Measurements from ENCODE around the gene CARD6.
"Not testable (repeated sequence)": the region's sequence is repeated elsewhere in the genome, so short reads cannot be mapped to it uniquely, and the experiment has no call there.

CARD6 gene, protein sequence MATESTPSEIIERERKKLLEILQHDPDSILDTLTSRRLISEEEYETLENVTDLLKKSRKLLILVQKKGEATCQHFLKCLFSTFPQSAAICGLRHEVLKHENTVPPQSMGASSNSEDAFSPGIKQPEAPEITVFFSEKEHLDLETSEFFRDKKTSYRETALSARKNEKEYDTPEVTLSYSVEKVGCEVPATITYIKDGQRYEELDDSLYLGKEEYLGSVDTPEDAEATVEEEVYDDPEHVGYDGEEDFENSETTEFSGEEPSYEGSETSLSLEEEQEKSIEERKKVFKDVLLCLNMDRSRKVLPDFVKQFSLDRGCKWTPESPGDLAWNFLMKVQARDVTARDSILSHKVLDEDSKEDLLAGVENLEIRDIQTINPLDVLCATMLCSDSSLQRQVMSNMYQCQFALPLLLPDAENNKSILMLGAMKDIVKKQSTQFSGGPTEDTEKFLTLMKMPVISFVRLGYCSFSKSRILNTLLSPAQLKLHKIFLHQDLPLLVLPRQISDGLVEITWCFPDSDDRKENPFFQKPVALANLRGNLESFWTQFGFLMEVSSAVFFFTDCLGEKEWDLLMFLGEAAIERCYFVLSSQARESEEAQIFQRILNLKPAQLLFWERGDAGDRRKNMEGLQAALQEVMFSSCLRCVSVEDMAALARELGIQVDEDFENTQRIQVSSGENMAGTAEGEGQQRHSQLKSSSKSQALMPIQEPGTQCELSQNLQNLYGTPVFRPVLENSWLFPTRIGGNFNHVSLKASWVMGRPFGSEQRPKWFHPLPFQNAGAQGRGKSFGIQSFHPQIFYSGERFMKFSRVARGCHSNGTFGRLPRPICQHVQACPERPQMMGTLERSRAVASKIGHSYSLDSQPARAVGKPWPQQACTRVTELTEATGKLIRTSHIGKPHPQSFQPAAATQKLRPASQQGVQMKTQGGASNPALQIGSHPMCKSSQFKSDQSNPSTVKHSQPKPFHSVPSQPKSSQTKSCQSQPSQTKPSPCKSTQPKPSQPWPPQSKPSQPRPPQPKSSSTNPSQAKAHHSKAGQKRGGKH

DNA sequence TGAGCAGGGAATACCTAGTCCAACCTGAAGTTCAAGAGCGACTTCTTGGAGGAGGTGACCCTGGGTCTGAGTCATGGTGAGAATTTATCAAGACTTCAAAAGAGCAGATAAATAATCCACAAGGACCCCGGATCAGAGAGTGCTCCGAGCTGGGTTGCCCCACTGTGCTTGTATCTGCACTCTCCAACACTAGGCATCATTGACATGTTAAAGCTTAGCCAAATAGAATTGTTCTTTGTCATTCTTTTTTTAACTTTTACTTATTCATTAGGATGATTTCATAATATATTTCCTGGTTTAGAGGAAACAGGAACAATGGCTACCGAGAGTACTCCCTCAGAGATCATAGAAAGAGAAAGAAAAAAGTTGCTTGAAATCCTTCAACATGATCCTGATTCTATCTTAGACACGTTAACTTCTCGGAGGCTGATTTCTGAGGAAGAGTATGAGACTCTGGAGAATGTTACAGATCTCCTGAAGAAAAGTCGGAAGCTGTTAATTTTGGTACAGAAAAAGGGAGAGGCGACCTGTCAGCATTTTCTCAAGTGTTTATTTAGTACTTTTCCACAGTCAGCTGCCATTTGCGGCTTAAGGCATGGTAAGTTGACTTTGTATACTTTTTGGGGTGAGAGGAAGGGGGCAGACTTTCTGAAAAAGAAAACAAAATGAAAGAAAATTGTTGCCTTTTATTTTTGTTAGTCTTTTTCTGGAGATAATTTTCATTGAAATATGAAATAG lies at the start of gene CARD6:
Gene CARD6 (plus strand): TSS at position 300 of the 738 bp plus-strand sequence. CDS start 16 bp downstream, at position 316.
- no peak for DNase-seq

DNA sequence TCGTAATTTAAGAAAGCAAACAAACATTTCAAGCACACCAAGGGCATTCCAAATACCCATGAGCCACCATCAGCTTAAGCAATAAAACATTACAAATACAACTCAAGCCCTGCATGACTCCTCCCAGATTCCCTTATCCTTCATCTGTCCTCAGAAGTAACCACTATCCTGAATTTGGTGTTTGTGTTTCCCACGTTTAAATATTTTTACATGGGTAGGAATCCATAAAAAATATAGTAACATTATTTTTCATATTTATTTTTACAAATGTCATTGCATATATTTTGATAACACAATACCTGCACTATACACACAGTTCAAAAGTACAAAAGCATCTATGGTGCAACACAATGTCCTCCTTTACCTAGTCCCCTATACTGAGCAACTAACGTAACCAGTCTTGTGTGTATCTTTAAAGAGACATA lies 49.4 kb upstream of the CARD6 start:
- no peak for DNase-seq

DNA sequence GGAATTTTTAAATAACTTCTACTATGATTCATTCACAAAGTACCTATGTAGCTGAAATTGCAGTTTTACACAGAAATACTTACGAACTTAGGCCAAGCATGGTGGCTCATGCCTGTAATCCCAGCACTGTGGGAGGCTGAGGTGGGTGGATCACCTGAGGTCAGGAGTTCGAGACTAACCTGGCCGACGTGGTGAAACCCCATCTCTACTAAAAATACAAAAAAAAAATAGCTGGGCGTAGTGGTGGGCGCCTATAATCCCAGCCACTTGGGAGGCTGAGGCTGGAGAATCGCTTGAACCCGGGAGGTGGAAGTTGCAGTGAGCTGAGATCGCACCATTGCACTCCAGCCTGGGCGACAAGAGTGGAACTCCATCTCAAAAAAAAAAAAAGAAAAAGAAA lies 48.5 kb upstream of the CARD6 start:
- DNase-seq: not testable (repeated sequence)

DNA sequence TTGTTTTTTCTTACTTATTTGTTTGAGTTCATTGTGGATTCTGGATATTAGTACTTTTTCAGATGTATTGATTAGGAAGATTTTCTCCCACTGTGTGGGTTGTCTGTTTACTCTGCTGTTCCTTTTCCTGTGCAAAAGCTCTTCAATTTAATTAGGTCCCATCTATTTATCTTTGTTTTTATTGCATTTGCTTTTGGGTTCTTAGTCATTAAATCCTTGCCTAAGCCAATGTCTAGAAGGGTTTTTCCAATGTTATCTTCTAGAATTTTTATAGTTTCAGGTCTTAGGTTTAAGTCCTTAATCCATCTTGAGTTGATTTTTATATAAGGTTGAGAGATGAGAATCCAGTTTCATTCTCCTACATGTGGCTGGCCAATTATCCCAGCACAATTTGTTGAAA lies 46.8 kb upstream of the CARD6 start:
- not testable (repeated sequence) for DNase-seq

DNA sequence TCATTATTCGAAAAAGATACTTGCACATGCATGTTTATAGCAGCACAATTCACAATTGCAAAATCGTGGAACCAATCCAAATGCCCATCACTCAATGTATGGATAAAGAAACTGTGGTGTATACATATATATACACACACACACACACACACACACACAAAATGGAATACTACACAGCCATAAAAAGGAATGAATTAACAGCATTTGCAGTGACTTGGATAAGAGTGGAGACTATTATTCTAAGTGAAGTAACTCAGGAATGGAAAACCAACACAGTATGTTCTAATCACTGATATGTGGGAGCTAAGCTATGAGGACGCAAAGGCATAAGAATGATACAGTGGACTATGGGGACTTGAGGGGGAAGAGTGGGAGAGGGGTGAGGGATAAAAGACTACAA lies 46.3 kb upstream of the CARD6 start:
- DNase-seq: not testable (repeated sequence)

DNA sequence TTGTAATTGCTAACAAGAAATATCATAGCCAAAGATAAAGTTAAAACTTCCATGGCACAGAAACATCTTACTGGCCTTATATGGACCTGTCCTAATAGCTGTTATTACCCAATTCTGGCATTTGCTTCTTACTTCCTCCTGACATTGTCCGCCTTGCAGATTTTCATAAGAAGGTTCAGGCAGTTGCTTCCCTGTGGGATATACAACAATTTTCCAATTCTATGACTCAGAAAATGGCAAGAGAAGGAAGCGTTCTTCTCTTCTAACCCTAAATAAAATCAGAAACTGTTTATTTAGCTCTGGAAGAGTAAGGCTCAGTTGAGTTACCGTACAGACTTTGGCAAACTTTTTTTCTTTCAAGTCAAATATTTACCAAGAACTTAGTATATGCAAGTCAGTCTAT lies 44.7 kb upstream of the CARD6 start:
- DNase-seq: no peak

DNA sequence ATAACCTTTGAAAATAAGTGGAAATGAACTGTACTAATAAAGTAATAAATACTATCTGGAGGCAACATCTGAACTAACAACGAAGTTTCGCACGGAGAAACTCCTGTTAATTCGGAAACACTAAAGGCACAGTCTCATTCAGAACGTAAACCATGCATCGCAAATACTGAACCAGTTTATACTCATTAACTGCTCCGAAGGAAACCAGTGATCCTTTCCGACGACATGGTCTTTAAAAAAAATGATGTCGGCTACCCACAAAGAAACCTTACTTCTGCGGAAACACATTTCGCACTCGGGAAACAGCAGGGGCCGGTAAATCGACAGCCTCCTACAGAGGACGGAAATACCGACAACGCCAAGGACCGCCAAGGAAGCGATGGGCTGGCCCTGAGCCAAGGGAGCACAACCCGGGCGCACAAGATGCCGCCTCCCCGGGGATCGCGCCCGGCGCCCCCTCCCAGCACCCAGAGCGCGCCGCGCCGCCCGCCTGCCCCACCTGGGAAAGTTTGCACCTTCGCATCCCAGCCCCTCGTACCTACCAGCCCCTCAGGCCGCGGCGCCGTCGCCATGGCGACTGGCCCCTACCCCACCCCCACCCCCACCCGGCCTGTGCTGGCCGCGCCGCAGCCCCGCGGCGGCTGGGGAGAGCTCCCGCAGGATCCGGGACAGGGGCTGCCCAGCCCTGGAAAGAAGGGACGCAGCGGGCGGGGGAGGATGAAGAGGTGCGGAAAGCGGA lies 43.7 kb upstream of the CARD6 start:
- peak; percentile 63 for DNase-seq

DNA sequence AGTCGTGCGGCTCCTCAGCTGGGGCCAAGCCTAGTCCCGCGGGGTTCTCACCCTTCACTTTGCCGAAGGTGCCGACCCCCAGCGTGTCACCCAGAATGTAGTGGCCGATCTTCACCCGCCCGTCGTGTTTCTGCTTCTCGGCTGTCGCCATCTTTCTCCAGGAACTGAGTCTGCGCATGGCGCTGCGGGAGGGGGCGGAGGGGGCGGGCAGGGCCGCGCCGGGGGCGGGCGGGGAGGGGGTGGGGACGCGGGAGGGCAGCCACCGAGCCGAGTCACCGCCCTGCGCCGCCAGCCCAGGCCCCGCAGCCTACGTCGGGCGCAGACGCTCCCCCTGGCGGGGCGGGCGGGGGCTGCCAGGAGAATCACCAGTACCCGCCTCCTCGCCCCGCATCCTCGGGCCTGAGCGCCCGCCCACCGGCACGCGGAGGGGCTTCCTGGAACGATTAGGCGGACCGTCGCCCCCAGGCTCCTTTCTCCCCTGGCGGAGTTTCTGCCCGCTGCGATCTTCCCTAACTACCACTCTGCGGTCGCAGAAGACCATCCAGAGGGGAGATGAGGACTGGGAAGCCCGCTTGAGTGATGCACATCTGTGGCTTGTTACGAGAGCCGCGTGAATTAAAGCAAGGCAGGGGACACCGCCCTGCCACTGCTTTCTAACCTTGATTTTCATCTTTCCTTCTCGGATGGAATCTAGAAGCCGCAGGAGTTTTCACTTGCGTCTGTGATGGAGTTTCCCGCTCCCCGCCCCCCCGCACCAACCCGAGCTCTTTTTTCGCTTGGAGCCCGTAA lies 43.0 kb upstream of the CARD6 start, which contains the start of gene PRKAA1:
Gene PRKAA1 (minus strand): TSS at position 363 of the 789 bp plus-strand sequence. CDS start 185 bp downstream, at position 178.
- DNase-seq: peak; percentile 90

DNA sequence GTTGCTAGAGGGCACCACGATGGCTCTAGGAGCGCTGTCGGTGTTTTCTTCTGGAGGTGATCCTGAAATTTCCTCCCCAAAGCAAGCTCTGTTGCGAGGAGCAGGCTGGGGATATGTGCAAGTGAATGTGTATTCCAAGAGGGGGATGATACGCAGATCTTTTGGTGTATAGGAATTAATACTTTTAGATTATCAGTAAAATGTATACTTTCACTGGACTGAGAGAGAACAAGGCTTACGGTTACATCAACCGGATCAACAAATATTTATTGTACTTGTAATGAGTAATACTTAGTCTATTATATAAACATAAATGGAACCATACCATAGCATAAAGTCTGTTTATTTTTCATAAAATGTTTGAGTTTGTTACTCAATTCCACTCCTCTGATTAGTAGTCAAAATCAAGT lies 42.4 kb upstream of the CARD6 start:
- no peak for DNase-seq

DNA sequence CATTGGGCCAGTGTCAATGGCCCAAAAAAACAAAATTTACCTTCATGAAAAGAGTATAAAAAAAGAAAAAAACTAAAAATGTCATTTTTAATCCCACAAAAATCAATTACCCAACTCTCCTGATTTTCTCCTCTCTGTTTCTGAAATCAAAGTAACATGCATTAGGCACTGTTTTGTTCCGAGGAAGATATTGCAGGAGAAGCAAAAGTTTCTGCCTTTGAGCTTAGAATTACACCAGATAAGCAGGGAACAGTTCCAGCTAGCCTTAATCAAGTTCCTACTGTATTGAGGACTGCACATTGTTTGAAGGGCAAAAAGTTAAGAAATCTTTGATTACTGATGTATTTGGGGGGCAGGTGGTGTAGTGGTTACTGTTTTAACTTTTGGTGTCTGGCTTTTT lies 41.9 kb upstream of the CARD6 start:
- DNase-seq: no peak

DNA sequence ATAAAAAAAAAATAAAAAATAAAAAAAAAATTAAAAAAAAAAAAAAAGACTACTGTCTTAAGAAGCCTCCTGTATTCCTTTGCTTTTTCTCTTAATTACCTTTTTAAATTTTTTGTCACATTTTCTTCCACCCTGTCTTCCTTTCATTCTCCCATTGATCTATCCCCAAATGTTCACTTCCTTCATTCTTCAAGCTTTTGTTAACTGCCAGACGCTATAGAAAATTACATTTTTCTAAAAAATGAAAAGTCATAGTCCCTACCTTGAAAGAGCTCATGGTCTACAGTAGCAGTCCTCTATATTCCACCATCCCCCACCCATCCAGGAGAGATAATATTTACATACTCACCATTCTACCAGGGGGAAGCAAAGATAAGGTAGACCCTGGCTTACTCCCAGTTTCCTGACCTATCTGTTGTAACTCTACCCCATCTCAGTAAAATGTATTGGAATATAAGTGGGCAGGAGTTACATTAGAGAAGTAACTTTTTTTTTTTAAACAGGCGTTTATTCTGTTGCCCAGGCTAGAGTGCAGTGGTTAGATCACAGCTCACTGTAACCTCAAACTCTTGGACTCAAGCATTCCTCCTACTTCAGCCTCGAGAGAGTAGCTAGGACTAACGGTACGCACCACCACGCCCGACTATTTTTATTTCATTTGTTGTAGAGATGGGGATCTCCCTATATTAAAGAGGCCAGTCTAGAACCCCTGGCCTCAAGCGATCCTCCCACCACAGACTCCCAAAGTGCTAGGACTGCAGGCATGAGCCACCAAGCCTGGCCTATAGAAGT lies 39.2 kb upstream of the CARD6 start:
- DNase-seq: no peak

DNA sequence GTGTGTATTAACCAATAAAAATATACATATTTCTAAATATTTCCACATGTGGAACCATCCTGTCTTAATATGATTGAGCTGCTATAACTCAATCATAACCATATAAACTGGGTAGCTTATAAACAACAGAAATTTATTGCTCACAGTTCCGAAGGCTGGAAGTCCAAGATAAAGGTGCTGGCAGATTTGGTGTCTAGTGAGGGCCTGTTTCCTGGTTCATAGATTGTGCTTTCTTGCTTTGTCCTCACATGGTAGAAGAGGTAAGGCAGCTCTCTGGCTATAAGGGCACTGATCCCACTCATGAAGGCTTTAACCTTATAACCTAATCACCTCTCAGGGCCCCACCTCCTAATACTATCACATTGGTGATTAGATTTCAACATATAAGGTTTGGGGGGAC lies 29.0 kb upstream of the CARD6 start:
- no peak for DNase-seq

DNA sequence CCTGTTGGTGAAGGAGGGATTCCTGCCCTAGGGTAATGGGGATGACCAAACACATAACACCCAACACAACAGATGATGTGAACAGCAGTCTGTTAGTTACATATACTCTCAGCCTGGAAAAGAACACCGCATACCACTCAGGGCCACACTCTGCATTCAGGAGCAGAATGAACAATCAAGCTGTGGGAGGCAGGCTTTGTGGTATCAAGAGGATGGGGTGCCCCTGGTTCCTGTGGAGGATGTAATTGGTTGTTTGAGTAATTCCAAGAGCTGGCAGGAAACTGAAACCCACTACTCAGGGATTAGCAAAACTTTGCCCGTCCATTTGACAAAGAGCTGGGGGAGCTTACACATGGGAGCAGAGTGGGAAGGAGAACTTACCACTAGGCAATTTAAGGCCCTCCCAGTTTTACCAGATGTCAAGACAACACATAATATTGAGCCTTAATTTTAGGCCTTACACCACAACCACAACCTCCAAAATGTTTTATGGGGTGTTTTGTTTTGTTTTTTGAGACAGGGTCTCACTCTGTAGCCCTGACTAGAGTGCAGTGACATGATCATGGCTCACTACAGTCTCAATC lies 27.4 kb upstream of the CARD6 start:
- DNase-seq: no peak

DNA sequence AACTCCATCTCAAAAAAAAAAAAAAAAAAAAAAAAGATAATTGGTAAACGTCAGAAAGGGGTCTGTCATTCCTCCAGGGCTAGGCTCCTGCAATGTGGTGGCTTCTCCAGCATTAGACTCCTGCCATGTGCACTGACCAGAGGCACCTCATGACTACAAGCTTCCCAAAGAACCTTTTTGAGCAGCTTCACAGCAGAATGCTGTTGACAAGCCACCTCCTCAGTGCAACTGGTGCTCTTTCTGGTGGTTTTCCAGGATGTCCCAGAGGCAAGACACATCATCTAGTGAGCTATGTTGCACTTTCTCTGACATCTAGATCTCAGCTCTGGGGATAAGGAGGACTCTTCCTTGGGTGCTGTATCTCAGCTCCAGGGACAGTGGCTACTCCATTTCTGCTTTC lies 17.7 kb upstream of the CARD6 start:
- no peak for DNase-seq

DNA sequence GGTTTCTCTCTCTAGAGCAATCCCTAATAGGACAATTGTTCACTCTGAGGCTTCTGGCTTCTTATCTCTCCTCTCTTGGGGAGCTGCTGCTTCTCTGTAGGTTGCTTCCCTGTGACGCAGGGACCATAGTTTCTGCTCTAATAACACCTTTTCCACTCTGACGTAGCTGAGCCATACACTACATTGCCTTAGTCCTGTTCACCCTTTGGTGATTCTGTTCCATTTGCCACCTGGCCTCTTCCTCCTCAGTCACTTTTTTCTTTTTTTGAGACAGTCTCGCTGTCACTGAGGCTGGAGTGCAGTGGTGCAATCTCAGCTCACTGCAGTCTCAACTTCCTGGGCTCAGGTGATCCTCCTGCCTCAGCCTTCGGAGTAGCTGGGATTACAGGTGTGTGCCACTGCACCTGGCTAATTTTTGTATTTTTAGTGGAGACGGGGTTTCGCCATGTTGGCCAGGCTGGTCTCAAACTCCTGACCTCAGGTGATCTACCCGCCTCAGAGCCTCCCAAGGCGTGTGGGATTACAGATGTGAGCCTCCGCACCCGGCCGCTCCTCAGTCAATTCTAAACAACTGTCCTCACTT lies 15.6 kb upstream of the CARD6 start:
- DNase-seq: not testable (repeated sequence)

DNA sequence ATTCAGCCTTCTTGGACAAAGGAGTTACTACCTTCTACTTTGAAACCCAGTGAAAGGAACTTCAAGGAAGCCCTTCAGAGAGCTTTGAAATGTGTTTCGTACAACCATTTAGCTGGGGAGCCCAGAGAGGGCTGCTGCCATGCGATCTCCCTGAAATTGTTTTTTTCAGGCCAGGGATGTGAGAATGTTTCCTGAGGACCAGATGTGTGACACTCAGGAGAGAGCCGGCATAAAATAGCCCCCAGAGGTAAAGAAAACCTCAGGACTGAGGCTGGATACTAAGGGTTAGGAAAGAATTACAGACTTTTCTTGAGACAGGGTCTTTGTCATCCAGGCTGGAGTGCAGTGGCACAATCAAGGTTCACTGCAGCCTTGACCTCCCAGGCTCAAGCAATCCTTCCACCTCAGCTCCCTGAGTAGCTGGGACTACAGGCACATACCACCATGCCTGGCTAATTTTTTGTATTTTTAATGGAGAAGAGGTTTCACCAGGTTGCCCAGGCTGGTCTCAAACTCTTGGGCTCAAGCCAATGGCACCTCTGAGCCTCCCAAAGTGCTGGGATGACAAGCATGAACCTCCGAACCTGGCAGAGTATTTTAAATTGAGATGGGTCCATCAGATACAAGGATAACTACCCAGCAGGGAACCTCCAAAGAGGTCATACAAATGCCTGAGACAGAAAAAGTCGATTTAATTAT lies 14.5 kb upstream of the CARD6 start:
- DNase-seq: no peak

DNA sequence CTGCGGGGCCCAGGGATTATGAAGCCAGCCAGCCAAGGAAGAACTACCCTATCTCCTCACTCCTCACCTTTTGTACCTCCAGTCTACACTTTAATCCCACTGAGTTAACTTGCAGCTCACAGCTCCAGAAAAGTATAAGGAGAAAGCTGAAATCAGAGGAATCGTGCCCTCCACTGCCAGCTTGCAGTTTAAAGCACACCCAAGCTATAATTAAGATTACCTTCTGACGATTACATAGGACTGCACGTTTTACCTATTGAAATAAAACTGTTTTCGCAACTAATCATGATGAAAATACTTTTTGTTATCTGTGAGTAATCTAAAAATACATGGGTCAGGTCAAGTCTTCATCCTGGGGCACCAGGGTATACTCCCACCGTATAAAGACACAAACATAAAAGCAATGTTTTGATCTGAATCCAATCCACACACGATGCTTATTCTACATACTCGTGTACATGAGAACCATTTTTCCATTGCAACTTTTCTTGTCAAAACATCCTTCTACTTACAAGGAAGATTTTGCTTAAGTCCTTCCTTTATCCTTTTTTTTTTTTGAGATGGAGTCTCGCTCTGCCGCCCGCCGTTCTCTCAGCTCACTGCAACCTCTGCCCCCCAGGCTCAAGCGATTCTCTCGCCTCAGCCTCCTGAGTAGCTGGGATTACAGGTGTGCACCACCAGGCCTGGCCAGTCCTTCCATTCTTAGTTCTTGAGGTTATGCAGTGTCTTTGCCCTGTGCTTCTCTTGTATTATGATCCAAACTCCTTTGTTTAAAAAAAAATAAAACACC lies 13.8 kb upstream of the CARD6 start:
- no peak for DNase-seq
